NOMO-1 treated with dmso at 0.1 percent for 144 hours (cell line): Measurements from ENCODE around the gene PPL.

Source experiments
- DNase-seq: peaks from one replicate; lab custom pipeline; 2025; ENCODE audit not compliant: unreplicated experiment; lab: John Stamatoyannopoulos, UW

PPL gene

GRCh38 chr16:4891097-4891885 lies 45.7 kb downstream of the PPL start:
- DNase-seq = no peak

GRCh38 chr16:4890686-4891085 lies 46.3 kb downstream of the PPL start:
- no peak for DNase-seq

- DNase-seq = no peak
Observed at GRCh38 chr16:4890026-4890425, 46.9 kb downstream of the PPL start.

GRCh38 chr16:4888428-4889135 lies 48.4 kb downstream of the PPL start:
- no peak for DNase-seq

- no peak for DNase-seq
Observed at GRCh38 chr16:4886151-4886550, 50.8 kb downstream of the PPL start.

- DNase-seq = no peak
Observed at GRCh38 chr16:4884972-4885874, 51.7 kb downstream of the PPL start.

GRCh38 chr16:4884209-4884608 lies 52.7 kb downstream of the PPL start:
- no peak for DNase-seq

GRCh38 chr16:4883501-4883900 lies 53.4 kb downstream of the PPL start:
- no peak for DNase-seq

- no peak for DNase-seq
Observed at GRCh38 chr16:4882633-4883285, 54.2 kb downstream of the PPL start.

GRCh38 chr16:4882000-4882632 lies 54.8 kb downstream of the PPL start:
- DNase-seq = no peak

- no peak for DNase-seq
Observed at GRCh38 chr16:4880006-4880580, 56.9 kb downstream of the PPL start.

- no peak for DNase-seq
Observed at GRCh38 chr16:4879049-4879448, 57.9 kb downstream of the PPL start.

GRCh38 chr16:4877380-4877685 lies 59.6 kb downstream of the PPL start:
- DNase-seq = no peak

- no peak for DNase-seq
Observed at GRCh38 chr16:4876646-4877379, 60.1 kb downstream of the PPL start.

GRCh38 chr16:4874666-4875065 lies 62.3 kb downstream of the PPL start:
- DNase-seq = no peak

GRCh38 chr16:4873091-4873490 lies 63.9 kb downstream of the PPL start:
- no peak for DNase-seq

GRCh38 chr16:4871071-4871470 lies 65.9 kb downstream of the PPL start:
- no peak for DNase-seq

- DNase-seq = no peak
Observed at GRCh38 chr16:4870138-4870671, 66.7 kb downstream of the PPL start.

- DNase-seq = no peak
Observed at GRCh38 chr16:4869147-4869805, 67.7 kb downstream of the PPL start.
